Upper lobe of right lung (tissue), 1 donor: ENCODE data around the gene USP20. TPM values are rescaled to one million over a fixed set of nuclear protein-coding genes. Genes with fewer than 3 reads are reported as not detected.
A peak's percentile ranks its signal among the peaks of the same experiment; 100 is the strongest.

ENCODE experiments used
- ATAC-seq: fragments of 200-7000 bp; cut with Tn5 transposase; one replicate; pipeline ENCODE4 v1.9.1; 2020; ENCODE audit warnings: mild to moderate bottlenecking, moderate library complexity
- DNase-seq: peaks from one replicate; pipeline ENCODE4 v3.0.0-alpha.2; 2020
- H3K27ac ChIP-seq: fragments of 200-600 bp; one replicate; pipeline ENCODE4 v1.8.0; 2022
- H3K27me3 ChIP-seq: fragments of 200-600 bp; one replicate; pipeline ENCODE4 v1.8.0; 2022; ENCODE audit warnings: mild to moderate bottlenecking
- H3K36me3 ChIP-seq: fragments of 200-600 bp; one replicate; pipeline ENCODE4 v1.8.0; 2022
- H3K4me1 ChIP-seq: fragments of 200-600 bp; one replicate; pipeline ENCODE4 v1.8.0; 2022
- H3K4me3 ChIP-seq: fragments of 200-600 bp; one replicate; pipeline ENCODE4 v1.8.0; 2022; ENCODE audit warnings: mild to moderate bottlenecking
- H3K9me3 ChIP-seq: fragments of 200-600 bp; one replicate; pipeline ENCODE4 v1.8.0; 2022
- CTCF ChIP-seq: fragments of 200-600 bp; IDR thresholded peaks from one replicate; pipeline ENCODE4 v1.8.0; 2022; ENCODE audit warnings: antibody characterized with exemption
- intact Hi-C: fragments of 100-400 bp; cut with DNase I; formaldehyde crosslinking; loops from one replicate; pipeline ENCODE4 v1.11.0; 2022
- total RNA-seq: library from RNA; stranded (reverse); fragmentation: NEBNext Ultra II Directional; extraction: Animal tissue kit (Norgen Biotek cat#: 25700); gene quantifications from one replicate; pipeline ENCODE4 v1.2.1, GENCODE V29; 2021
- donor health status: DM: no; HTN: yes; CAD: no; lungs with severe emphysema.

USP20 gene
- total RNA-seq, 1 donor from 2014 or later, result 21.4 TPM

DNA sequence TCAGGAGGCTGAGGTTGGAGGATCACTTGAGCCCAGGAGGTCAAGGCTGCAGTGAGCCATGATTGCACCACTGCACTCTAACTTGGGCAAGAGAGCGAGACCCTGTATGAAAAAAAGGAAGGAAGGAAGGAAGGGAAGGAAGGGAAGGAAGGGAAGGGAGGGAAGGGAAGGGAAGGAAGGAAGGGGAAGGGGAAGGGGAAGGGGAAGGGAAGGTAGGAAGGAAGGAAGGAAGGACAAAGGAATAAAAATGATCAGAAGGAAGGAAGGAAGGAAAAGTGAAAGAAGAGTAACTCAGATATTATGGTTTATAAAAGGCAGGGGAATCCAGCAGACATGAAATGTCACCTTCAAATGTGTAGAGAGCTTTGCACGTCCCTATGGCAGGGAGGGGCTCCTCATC lies 64.4 kb downstream of the USP20 start:
- Histone ChIP-seq H3K27ac (no peak overlapping the region), H3K27me3 (no peaks in the 10 kb centered on the region), H3K4me1 (no peaks in the 10 kb centered on the region), H3K4me3 (no peak overlapping the region), H3K9me3 (no peaks in the 10 kb centered on the region), H3K36me3 (peaks cover 44% of the 10 kb centered on the region)
- intact Hi-C loops, result no loop called here
- DNase-seq (no peak), ATAC-seq (no peak)
- TF ChIP-seq CTCF, result no peak

- no peak overlapping the region for H3K27ac ChIP-seq
- peak; percentile 50 for ATAC-seq
- H3K4me3 ChIP-seq, result no peak overlapping the region
- H3K27me3 ChIP-seq, result no peaks in the 10 kb centered on the region
- TF ChIP-seq CTCF, result no peak
- peaks cover 39% of the 10 kb centered on the region for H3K36me3 ChIP-seq
- no peaks in the 10 kb centered on the region for H3K9me3 ChIP-seq
- no peaks in the 10 kb centered on the region for H3K4me1 ChIP-seq
- intact Hi-C loops, result no loop called here
- no peak for DNase-seq
Measured at GRCh38 chr9:129900263-129901027, 65.2 kb downstream of the USP20 start.

DNA sequence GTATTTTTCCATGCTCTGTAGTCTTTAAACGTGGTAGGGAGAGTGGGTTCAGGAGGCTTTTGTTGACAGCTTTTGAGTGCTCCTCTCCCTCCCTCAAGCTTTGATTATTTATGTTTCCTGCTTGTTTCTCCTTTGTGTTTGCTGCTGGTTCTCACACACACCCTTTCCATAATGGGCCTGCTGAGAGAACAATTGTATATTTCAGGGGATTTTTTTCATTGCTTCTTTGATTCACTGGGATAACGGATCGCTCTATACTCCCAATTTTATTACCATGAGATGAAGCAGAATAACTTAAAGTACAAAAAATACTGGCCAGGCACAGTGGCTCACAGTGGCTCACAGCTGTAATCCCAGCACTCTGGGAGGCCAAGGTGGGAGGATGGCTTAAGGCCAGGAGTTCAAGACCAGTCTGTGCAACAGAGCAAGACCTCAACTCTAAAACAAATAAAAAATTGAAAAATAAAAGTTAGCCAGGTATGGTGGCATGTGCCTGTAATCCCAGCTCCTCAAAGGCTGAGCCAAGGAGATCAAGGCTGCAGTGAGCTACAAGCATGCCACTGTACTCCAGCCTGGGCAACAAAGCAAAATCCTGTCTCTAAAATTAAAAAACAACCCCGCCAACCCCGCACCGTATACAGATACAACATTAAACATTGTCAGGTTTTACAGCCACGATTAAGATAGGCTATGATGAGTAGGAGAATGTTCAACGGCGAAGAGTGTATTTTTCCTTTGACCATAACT lies 66.9 kb downstream of the USP20 start:
- H3K9me3 ChIP-seq, result no peaks in the 10 kb centered on the region
- H3K27me3 ChIP-seq, result no peaks in the 10 kb centered on the region
- peaks cover 47% of the 10 kb centered on the region for H3K36me3 ChIP-seq
- no peaks in the 10 kb centered on the region for H3K4me1 ChIP-seq
- no peak for TF ChIP-seq CTCF
- no peak for ATAC-seq
- H3K27ac ChIP-seq, result no peak overlapping the region
- H3K4me3 ChIP-seq, result no peak overlapping the region
- DNase-seq, result no peak
- intact Hi-C loops, result no loop called here

- H3K4me3 ChIP-seq, result no peak overlapping the region
- ATAC-seq (no peak), DNase-seq (no peak)
- H3K4me1 ChIP-seq, result no peaks in the 10 kb centered on the region
- intact Hi-C loops, result no loop called here
- H3K27me3 ChIP-seq, result no peaks in the 10 kb centered on the region
- H3K9me3 ChIP-seq, result no peaks in the 10 kb centered on the region
- H3K36me3 ChIP-seq, result peaks cover 53% of the 10 kb centered on the region
- TF ChIP-seq CTCF, result no peak
- H3K27ac ChIP-seq, result no peak overlapping the region
Measured at GRCh38 chr9:129902740-129903134, 67.5 kb downstream of the USP20 start.

- DNase-seq (no peak), ATAC-seq (no peak)
- Histone ChIP-seq H3K9me3 (no peaks in the 10 kb centered on the region), H3K4me3 (no peak overlapping the region), H3K27ac (no peak overlapping the region), H3K27me3 (no peaks in the 10 kb centered on the region), H3K36me3 (peaks cover 63% of the 10 kb centered on the region), H3K4me1 (no peaks in the 10 kb centered on the region)
- no peak for TF ChIP-seq CTCF
- intact Hi-C loops, result no loop called here
Measured at GRCh38 chr9:129904734-129905133, 69.5 kb downstream of the USP20 start.
